GM13977 (cell line): ENCODE measurements around the gene RNF14.
"Not testable (repeated sequence)": the region's sequence is repeated elsewhere in the genome, so short reads cannot be mapped to it uniquely, and the experiment has no call there.

Source experiments
- DNase-seq: peaks from one replicate; pipeline ENCODE4 v3.0.0; 2012; ENCODE audit warnings: low spot score
- CTCF ChIP-seq: IDR thresholded peaks from 2 replicates; pipeline ENCODE4 v1.5.1; 2012; ENCODE audit warnings: mild to moderate bottlenecking, control low read depth; ENCODE audit not compliant: insufficient read depth; ENCODE audit errors: extremely low read depth, missing control alignments
- in situ Hi-C: fragments of 300-500 bp; cut with MboI; formaldehyde crosslinking; loops from one replicate; pipeline ENCODE4 v1.12.0; 2022; ENCODE audit warnings: low sequenced_read_pairs, low pct_unique_long_range_greater_than_20kb, mixed read lengths, inconsistent platforms; ENCODE audit not compliant: unreplicated experiment

The RNF14 gene, protein sequence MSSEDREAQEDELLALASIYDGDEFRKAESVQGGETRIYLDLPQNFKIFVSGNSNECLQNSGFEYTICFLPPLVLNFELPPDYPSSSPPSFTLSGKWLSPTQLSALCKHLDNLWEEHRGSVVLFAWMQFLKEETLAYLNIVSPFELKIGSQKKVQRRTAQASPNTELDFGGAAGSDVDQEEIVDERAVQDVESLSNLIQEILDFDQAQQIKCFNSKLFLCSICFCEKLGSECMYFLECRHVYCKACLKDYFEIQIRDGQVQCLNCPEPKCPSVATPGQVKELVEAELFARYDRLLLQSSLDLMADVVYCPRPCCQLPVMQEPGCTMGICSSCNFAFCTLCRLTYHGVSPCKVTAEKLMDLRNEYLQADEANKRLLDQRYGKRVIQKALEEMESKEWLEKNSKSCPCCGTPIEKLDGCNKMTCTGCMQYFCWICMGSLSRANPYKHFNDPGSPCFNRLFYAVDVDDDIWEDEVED

GRCh38 chr5:141968914-141969608, at the start of gene RNF14:
Gene RNF14, plus strand, starts transcription at chr5:141969105. Its CDS starts 4,484 bp downstream, at chr5:141973589.
- in situ Hi-C loops: loop anchor here (25.0 kb wide), 1 partner anchor 282 kb away; the partner anchor contains the start of gene ARAP3
- DNase-seq: peak; percentile 94
- peak; percentile 92 for TF ChIP-seq CTCF

DNA sequence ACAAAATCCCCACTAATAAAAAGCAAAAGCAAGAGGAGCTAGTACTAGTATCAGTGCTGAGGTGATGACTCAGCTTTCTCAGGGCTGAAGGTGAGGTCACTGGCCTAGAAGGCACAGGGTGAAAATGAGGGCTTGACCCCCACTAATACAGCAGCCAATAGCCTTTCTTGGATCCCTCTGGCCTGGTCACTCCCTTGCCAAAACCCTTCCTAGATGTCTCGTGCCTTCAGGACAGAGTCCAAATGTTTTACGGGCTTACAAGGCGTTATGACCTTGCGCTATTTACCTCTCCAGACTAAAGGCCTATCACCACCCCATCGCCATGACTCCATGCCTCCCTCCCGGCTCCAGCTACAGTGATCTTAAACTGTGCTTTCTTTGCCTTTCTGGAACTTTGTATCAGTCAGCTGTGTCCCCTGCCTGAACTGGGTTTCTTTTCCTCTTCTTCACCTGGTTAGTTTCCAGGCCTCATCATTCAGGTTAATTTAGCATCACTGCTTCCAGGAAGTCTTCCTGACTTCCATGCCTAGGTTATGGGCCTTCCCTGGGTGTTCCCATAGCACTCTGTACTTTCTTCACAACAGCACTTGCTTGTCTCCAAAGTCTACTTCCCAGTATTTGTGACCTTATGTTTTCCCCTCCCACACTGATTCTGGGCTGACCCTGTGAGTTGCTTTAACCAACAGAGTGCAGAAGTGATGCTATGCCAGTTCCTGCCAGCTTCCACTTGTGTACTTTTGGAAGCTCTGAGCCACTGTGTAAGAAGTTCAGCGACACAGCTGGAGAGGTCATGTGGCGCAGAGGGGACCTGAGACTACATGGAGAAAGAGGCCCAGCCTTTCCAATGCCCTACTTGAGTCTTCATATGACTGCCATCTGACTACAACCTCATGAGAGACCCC, 49.4 kb upstream of the RNF14 start:
- TF ChIP-seq CTCF: no peak
- DNase-seq: no peak
- in situ Hi-C loops: no loop called here

DNA sequence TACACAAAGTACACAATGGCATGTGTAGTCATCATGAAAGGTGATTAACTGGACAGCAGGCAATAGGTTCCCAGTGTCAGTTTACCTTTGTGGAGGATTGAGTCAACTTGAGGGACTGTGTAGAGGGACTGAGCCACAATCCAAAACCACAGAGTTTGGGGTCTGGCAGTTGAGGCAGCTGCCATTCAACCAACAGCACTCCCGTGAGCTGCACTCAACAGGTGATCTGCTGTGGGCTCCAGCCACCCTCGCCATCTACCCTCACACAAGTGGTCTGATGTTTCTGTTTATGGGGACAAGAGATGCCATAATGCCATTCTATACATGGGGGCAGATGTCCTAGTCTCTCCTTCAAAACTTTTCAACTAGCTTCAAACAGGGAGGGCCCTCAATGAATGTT, 48.1 kb upstream of the RNF14 start:
- TF ChIP-seq CTCF: no peak
- no peak for DNase-seq
- in situ Hi-C loops: no loop called here

DNA sequence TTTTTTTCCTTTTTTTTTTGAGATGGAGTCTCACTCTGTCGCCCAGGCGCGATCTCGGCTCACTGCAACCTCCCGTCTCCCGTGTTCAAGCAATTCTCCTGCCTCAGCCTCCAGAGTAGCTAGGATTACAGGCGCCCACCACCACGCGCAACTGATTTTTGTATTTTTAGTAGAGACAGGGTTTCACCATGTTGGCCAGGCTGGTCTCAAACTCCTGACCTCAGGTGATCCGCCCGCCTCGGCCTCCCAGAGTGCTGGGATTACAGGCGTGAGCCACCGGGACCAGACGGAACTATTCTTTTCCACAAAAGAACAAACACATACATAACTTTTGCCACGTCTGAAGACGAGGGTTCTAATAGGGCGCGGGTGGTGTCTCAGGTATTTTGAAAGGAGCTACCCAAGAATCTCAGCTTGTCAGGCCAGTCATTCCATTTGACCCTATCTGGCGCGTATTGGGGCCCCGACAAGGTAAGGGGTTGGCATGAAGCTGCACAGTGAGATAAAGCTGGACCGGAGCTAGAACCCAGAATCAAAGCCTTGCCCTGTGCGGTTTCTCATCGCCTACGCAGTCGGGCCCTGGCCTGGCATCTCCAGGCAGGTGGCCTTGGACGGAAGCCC, 46.0 kb upstream of the RNF14 start:
- in situ Hi-C loops, DNase-seq: not testable (repeated sequence)

- no peak for TF ChIP-seq CTCF
- DNase-seq: peak; percentile 94
- in situ Hi-C loops: no loop called here
These were observed 45.2 kb upstream of the RNF14 start, which contains the start of gene DELE1 for GRCh38 chr5:141923448-141924313. Gene DELE1, plus strand, starts transcription at chr5:141923871. Its CDS starts 71 bp downstream, at chr5:141923942.

GRCh38 chr5:141926434-141926833, 42.5 kb upstream of the RNF14 start:
- in situ Hi-C loops: no loop called here
- TF ChIP-seq CTCF: no peak
- no peak for DNase-seq
